HG03565 (cell line): ENCODE data around the gene ABHD3.
"Not testable (repeated sequence)": the region's sequence is repeated elsewhere in the genome, so short reads cannot be mapped to it uniquely, and the experiment has no call there.

Source experiments
- ATAC-seq: cut with Tn5 transposase; IDR thresholded peaks from one replicate; pipeline ENCODE4 v1.9.1; 2021; ENCODE audit warnings: mild to moderate bottlenecking, moderate library complexity; ENCODE audit not compliant: unreplicated experiment

The ABHD3 gene

GRCh38 chr18:21653361-21653760, 51.2 kb downstream of the ABHD3 start:
- ATAC-seq = no peak

- no peak for ATAC-seq
These were observed 52.5 kb downstream of the ABHD3 start for GRCh38 chr18:21652073-21652472.

GRCh38 chr18:21650311-21650710, 54.3 kb downstream of the ABHD3 start:
- no peak for ATAC-seq

GRCh38 chr18:21640375-21640774, 64.2 kb downstream of the ABHD3 start:
- not testable (repeated sequence) for ATAC-seq

- ATAC-seq = no peak
These were observed 65.8 kb downstream of the ABHD3 start for GRCh38 chr18:21638822-21639221.

- ATAC-seq = no peak
These were observed 67.8 kb downstream of the ABHD3 start for GRCh38 chr18:21636769-21637168.

- ATAC-seq = no peak
These were observed 69.9 kb downstream of the ABHD3 start for GRCh38 chr18:21634588-21635199.

- no peak for ATAC-seq
These were observed 72.2 kb downstream of the ABHD3 start for GRCh38 chr18:21632393-21632792.

GRCh38 chr18:21629089-21629832, 75.3 kb downstream of the ABHD3 start:
- ATAC-seq = peak; percentile 84

- ATAC-seq = not testable (repeated sequence)
These were observed 82.9 kb downstream of the ABHD3 start for GRCh38 chr18:21621640-21622039.

- ATAC-seq = peak; percentile 96
These were observed 92.2 kb downstream of the ABHD3 start, which contains the start of gene SNRPD1 for GRCh38 chr18:21612125-21613039. Gene SNRPD1, plus strand, starts transcription at chr18:21612314. Its CDS starts 116 bp downstream, at chr18:21612430.

GRCh38 chr18:21611401-21612124, 93.0 kb downstream of the ABHD3 start:
- ATAC-seq = not testable (repeated sequence)

GRCh38 chr18:21605213-21605612, 99.4 kb downstream of the ABHD3 start:
- ATAC-seq = no peak

- no peak for ATAC-seq
These were observed 99.9 kb downstream of the ABHD3 start for GRCh38 chr18:21604671-21605070.

- no peak for ATAC-seq
These were observed 102.3 kb downstream of the ABHD3 start for GRCh38 chr18:21602299-21602587.
